ENCODE results near the gene PHYKPL.

- TF ChIP-seq, protein P1, sequence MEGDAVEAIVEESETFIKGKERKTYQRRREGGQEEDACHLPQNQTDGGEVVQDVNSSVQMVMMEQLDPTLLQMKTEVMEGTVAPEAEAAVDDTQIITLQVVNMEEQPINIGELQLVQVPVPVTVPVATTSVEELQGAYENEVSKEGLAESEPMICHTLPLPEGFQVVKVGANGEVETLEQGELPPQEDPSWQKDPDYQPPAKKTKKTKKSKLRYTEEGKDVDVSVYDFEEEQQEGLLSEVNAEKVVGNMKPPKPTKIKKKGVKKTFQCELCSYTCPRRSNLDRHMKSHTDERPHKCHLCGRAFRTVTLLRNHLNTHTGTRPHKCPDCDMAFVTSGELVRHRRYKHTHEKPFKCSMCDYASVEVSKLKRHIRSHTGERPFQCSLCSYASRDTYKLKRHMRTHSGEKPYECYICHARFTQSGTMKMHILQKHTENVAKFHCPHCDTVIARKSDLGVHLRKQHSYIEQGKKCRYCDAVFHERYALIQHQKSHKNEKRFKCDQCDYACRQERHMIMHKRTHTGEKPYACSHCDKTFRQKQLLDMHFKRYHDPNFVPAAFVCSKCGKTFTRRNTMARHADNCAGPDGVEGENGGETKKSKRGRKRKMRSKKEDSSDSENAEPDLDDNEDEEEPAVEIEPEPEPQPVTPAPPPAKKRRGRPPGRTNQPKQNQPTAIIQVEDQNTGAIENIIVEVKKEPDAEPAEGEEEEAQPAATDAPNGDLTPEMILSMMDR (conservative IDR thresholded peaks at IDR 0.05; ENCODE audit: low read depth, low read length) = no peak
- no peak for TF ChIP-seq EZH2 (IDR thresholded peaks at IDR 0.05; ENCODE audit: borderline replicate concordance, low read depth, low read length, poor library complexity, severe bottlenecking)
These were observed 4.1 kb upstream of the PHYKPL start for GRCh38 chr5:178236679-178237078.
